ENCODE data around the gene TRAPPC3.
A peak's percentile ranks its signal among the peaks of the same experiment; 100 is the strongest.
"Not testable (repeated sequence)": the region's sequence is repeated elsewhere in the genome, so short reads cannot be mapped to it uniquely, and the experiment has no call there.

The TRAPPC3 gene

GRCh38 chr1:36166938-36167905 lies 17.9 kb upstream of the TRAPPC3 start:
- DNase-seq (ENCODE audit: low read depth in 2 of 2) = no peak

- no peak for DNase-seq (ENCODE audit: low read depth in 2 of 2)
These were observed 16.9 kb upstream of the TRAPPC3 start for GRCh38 chr1:36166136-36166535.

DNA sequence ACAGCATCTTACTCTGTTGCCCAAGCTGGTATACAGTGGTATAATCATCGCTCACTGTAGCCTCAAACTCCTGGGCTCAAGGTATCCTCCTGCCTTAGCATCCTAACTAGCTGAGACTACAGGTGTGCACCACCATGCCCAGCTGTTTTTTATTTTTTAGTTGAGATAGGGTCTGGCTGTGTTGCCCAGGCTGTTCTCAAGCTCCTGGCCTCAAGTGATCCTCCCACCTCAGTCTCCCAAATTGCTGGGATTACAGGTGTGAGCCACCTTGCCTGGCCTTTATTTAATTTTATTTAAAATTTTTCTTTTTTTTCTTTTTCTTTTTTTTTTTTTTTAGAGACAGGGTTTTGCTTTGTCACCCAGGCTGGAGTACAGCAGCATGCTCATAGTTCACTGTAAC lies 15.9 kb upstream of the TRAPPC3 start:
- DNase-seq (ENCODE audit: low read depth in 2 of 2) = no peak

- no peak for DNase-seq (ENCODE audit: low read depth in 2 of 2)
These were observed 15.1 kb upstream of the TRAPPC3 start for GRCh38 chr1:36164361-36164760.

GRCh38 chr1:36163426-36163825 lies 14.1 kb upstream of the TRAPPC3 start:
- DNase-seq (ENCODE audit: low read depth in 2 of 2) = no peak

DNA sequence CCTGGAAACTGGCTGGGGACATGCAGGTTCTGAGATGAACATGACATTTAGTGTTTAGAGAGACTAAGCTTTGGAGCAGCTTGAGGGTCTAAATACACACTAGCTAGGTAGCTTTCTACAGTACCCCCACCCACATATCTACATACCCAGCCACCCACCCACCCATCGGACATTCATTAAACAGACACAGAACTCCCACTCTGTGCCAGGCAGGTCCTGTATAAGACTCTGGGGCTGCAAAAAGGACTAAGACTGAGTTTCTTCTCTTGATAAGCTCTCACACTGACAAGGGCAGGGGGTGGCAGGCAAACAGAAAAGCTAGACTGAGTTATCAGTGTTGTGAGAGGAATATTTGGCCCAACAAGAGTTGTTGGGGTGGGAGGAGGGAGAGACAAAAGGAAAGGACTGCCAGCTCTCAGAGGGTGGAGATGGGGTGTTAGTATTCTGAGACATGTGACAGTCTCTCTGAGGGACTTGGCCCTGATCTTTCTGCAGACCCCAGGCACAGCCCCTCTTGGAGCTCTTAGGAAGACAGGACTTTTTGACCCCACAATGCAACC lies 13.5 kb upstream of the TRAPPC3 start:
- DNase-seq (ENCODE audit: low read depth in 2 of 2) = no peak

GRCh38 chr1:36161641-36162531 lies 12.6 kb upstream of the TRAPPC3 start:
- no peak for DNase-seq (ENCODE audit: low read depth in 2 of 2)

GRCh38 chr1:36160949-36161485 lies 11.7 kb upstream of the TRAPPC3 start:
- peak; percentile 56 to 65 for DNase-seq (ENCODE audit: low read depth in 2 of 2)

DNA sequence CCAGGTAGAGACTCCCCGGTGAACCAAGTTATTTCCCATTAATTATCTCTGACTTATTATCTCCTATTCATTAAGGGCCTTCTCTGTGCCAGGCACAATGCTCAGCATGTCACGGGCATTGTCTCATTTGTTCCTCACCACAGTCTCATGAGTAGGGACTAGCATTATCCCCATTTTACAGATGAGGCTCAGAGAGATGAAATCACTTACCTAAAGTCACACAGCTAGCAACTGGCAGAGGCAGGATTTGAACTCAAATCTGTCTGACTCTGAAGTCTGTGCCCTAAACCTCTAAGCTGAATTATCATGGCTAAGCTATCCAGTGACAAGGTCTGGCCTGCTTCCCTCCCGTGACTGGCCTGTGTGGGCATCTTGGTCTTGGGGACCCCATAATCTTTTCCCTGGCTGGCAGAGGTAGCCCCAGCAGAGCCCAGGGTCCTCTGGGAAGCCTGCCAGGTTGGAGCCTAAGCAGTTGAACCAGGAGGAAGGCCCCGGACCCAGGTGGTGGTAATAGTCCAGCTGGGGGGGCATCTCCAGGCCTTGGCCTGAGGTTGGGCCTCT lies 11.2 kb upstream of the TRAPPC3 start:
- no peak for DNase-seq (ENCODE audit: low read depth in 2 of 2)

GRCh38 chr1:36159614-36160387 lies 10.5 kb upstream of the TRAPPC3 start:
- DNase-seq (ENCODE audit: low read depth in 2 of 2) = no peak

- not testable (repeated sequence) for DNase-seq (ENCODE audit: low read depth in 2 of 2)
These were observed 9.6 kb upstream of the TRAPPC3 start for GRCh38 chr1:36158827-36159252.

DNA sequence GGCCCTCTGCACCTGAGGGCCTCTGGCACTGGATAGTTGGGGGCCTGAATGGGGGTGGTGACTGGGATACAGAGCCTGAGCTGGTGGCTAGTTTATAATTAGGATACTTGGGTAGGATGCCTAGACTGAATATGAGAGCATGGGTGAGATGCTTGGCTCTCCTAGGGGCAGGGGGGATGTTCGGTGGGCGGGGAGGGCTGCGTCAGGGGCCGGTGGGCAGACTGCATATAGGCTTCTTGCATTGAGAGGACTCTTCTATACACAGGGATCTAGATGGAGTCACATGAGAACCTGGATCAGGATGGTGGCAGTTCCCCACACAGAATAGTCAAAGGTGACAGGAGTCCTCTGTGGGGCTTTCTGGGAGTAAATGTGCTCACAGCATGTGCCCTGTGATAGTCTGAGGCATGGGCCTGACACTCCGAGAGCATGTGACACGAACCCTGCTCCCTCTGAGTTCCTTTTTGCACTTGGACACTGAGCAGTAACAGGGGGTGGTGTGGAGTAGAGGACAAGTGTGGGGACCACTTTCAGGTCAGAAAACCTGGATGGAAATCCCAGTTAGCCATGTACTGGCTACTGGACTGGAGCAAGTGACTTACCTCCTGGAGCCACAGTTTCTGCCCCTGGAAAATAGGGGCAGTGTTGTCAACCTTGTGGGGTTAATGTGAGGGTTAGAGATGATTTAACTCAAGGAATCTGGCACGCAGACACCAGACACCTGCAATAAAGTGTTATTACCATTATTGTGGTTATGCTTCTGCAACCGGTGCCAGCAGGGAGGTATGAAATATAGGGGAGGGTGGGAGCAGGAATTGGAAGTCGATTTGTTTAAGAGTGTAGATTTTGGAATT lies 8.9 kb upstream of the TRAPPC3 start:
- DNase-seq (ENCODE audit: low read depth in 2 of 2) = no peak

DNA sequence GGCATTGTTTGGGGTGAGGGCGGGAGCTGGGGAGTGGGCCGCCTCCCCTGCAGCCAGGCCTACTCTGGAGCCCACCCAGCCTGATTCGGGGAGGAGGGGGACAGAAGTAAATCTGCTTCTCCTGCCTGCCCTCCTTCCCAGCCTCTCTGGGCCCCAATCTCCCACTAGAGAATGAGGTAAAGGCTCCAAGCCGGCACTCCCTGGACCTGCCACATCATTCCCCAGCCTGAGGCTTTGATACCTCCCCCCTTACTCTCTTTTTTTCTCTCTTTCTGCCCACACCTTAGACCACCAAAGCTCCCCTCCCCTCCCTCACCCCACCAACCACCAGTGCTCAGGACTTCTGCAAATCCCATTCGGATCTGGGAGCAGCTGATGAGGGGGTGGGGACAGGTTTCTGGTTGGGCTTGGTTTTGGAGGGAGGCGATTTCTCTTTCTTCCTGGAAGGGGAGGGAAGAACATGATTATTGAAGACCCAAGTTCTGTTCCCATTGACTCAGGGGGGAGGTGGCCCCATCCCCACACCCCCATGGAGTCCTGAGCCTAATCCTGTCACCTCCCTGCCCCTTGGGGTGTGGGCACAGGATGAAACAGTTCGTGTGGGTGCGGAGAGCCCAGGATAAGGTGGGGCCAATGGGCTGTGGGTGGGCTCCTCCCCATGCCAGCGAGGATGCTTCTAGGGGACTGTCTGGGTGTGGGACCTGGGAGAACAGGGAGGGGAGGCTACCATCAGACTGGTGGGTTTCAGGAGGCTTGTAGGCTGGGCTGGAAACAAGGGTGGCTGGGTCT lies 8.0 kb upstream of the TRAPPC3 start:
- no peak for DNase-seq (ENCODE audit: low read depth in 2 of 2)

- peak in 1 of 2 donors; percentile 55 for DNase-seq (ENCODE audit: low read depth in 2 of 2)
These were observed 7.2 kb upstream of the TRAPPC3 start for GRCh38 chr1:36156329-36157114.

- DNase-seq (ENCODE audit: low read depth in 2 of 2) = peak; percentile 80 to 83
These were observed 6.4 kb upstream of the TRAPPC3 start, which contains the start of gene MAP7D1 for GRCh38 chr1:36155408-36156328. Gene MAP7D1 (plus strand): TSS chr1:36156160. CDS start chr1:36156418, 258 bp downstream.

DNA sequence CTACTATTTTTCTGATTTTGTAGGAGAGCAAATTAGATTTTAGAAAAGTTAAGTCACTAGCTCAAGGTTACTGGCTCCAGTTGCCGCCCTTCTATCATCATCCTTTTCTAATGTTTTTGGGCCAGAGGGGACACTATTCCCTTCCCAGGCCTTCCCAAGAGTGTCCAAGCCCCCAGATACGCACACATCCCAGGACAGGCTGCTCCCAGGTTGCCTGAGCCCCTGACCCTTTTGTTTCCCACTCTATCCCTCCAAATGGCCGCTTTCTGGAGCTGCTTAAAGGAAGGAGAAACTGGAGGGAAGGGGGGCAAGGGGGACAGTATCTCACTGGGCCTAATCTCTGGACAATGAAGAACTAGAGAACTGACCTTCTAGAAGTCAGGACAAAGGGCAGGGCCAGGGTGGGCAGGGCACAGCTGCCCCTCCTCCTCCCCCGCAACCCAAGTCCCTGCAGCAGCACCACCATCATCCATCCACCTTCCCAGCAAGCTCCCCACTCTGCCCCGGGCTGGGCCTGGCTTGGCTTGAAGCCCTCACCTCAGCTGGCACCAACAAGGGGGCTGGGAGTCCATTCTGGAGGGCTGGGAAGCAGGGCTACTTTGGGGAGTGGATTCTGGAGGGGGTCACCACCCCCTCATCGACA lies 5.6 kb upstream of the TRAPPC3 start:
- no peak for DNase-seq (ENCODE audit: low read depth in 2 of 2)
